ENCODE measurements around the gene TCF12.
"Not testable (repeated sequence)": the region's sequence is repeated elsewhere in the genome, so short reads cannot be mapped to it uniquely, and the experiment has no call there.

TCF12 gene

DNA sequence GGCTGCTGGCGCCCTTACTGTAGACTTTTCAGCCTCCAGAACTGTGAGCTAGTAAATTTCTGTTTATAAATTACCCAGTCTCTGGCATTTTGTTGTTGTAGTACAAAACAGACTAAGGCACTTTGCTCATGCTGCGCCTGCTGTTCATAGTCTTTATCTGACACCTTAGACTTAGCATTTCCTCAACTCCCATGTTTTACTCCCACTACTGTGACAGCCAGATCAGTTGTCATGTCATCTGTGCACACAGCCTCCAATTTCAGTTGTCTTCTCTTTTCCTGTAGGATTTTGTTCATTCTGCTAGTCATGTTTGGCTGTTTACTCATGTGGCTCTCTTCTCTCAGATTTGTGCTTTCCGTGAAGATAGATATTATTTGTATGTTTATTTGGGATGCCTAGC lies 62.0 kb downstream of the TCF12 start:
- DNase-seq: no peak

DNA sequence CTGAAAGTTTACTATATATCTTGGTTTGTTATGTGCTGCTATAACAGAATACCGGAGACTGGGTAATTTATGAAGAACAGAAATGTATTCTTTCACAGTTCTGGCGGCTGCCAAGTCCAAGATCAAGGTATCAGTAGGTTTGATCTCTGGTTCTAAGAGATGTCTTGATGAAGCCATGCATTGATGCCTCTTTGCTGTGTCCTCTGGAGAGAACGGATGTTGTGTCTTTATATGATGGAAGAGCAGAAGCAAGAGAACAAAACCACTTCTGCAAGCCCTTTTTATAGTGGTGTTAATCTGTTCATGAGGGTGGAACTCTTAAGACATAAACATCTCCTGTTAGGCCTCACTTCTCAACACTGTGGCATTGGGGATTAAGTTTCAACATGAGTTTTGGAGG lies 62.7 kb downstream of the TCF12 start:
- DNase-seq: no peak

DNA sequence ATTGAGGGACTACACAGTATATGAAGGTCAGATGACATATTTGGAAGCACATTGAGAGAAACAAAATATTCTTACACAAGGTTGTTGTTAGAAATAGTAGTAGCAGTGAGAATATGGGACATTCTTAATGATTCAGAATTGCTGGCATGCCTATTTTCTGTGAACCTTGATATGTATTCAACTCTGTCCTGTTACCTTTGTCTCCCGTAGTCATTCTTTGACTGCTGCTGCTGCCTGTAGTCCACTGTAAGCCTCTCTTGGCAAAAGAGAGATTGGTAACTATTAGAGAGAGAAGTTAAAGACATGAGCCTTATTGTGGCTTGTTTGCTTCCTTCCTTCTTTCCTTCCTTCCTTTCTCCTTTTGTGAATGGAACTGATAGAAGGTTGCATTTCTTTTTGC lies 64.5 kb downstream of the TCF12 start:
- DNase-seq: no peak

DNA sequence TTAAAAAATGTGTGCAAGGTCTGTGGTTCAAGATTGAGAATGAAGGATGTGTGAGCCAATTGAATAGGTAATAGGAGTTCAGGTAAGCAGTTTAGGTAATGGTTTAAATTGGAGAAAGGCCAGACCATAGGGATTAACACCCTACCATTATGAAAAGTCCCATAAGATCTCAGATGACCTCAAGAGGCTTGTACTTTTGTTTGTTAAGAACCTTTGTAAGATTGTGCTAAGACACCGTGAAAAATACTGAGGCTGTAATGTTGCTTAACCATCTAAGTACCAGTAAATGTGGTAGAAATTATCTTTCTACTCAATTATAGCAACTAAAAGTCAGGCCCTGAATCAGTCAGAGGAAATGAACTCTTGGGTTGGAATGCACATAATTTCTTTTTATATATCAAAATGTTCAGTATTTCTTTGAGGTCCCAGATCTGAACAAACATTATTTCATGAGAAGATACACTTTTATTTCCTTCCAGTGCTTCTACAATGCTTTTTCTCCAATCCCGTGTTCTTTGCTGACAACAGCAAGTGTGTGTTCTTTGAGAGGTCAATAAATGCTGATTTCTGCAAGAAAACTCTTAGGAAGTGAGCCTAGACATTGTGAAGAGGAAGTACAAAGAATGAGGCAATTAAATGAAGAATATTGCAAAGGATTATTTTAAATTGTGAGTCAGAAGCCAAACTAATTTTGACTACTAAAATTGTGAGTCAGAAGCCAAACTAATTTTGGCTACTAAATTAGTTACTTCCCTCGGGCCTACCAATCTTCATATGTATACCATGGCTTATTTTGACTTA lies 66.4 kb downstream of the TCF12 start:
- DNase-seq: peak; percentile 75

DNA sequence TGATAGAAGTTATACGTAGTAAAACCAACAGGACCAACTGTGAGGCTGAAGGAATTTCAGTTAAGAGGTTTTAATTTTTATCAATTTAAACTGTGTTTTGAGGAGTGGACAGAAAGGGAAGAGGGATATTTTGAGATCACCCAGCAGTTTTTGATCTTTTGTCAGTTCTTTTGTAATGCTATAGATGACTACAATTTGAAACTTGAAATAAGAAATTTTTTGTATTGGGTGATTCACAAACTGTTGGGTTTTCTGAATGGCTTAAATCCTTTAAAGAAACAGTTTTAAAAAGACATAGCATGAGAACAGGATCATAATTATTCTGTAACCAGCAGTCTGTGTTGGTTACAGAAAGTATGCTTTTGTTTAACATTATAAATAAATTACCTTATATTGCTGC lies 67.4 kb downstream of the TCF12 start:
- DNase-seq: no peak

DNA sequence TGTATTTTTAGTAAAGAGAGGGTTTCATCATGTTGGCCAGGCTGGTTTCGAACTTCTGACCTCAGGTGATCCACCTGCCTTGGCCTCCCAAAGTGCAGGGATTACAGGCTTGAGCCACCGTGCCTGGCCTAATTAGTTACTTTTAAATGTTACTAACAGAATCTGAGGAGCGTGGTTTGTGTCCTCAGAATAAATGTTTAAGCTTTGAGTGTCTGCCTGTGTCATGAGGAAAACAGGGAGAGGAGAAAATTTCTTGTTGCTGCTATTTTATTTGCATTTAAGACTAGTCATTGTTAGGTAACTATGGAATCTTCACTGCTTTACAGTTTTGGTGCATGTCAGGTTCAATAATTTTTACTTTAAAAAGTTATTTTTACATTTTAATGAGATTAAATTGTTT lies 68.8 kb downstream of the TCF12 start:
- DNase-seq: no peak

DNA sequence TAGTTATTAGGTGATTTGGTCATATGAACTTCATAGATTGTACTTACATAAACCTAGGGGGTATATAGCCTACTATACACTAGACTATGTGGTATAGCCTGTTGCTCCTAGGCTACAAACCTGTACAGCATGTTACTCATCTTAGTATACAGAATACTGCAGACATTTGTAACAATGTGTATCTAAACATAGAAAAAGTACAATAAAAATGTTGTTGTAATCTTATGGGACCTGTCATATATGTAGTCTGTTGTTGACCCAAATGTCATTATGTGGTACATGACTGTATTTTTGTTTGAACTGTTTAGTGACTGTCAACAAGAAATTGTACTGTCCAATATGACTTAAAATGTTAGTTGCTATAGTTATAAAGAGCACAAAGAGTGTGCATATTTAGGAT lies 69.8 kb downstream of the TCF12 start:
- no peak for DNase-seq

DNA sequence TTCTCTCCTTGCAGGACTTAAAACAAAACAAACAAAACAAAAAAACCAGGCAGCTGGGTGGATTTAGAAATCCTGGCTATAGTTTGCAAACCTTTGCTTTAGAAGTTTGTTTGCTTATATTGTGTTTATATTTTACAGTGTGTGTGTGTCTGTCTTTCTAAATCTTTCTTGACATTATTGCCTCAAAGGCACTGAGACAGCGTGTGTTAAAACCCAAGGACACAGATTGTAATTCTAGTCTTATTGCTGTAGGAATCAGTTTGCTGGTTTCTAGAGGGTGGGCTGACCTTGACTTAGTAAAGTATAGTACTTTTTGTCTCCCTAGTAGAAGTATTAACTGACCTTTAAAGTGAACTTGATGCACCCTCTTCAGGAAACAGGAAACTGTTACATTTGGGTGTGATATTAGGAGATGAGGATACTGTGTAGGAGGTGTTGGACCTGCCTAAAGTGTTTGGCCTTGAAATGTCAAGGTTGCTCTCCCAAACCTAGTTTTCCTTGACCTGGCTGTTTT lies 71.0 kb downstream of the TCF12 start:
- DNase-seq: no peak

DNA sequence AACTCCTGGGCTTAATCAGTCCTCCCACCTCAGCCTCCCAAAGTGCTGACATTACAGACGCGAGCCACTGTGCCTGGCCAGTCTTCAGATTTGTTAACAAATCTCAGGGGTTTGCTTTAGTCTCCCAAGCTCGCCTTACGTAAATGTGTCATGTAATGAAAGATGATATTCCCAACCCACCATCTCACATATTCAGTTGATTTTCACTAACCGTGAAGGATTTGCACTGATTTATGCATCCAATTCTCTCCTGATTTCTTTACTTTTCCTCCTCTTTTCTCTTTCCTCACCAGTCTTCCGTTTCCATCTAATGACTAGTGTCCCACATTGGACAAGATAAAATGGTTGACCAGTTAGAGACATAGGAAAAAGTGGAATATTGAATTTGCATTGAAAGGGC lies 72.6 kb downstream of the TCF12 start:
- DNase-seq: no peak

DNA sequence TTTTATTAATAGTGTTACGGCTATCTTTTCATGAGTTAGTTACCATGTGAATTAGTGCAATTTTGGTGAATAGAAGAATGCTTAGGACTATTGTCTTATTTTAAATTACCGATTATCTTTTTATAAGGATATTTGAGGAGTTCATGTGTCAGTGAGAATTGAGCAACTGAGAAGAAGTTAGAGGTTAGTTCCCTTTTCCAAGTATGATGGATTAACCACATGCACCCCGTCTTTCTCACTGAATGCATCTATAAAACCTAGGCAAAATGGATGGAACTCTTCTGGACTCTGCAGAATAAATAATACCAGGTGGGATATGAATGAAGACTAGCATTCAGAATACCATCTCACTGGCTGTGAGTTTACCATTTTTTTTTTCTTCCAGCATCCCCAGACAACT lies 74.3 kb downstream of the TCF12 start:
- no peak for DNase-seq

DNA sequence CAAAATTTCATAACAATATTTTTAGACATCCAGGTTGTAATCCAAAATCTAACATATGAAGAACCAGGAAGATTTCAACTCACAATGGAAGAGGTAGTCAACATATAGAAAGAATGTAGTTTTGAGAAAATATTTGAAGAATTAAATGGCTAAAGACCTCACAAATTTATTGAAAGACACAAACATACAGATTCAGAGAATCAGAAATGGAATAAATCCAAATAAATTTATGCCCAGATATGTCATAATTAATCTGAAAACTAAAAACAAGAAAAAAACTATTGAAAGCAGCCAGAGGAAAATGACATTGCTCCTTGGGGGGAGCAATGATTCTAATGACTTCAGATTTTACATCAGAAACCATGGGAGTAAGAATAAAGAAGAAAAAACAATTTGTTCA lies 75.8 kb downstream of the TCF12 start:
- DNase-seq: no peak

DNA sequence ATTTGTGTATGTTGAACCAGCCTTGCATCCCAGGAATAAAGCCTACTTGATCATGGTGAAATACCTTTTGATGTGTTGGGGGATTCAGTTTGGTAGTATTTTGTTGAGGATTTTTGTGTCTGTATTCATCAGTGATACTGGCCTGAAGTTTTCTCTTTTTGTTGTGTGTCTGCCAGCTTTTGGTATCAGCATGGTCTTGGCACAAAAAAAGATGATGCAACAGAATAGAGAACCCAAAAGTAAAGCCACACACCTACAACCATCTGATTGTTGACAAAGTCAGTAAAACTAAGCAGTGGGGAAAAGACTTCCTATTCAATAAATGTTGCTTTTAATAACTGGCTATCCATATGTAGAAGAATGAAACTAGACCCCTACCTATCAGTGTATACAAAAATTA lies 77.6 kb downstream of the TCF12 start:
- no peak for DNase-seq

DNA sequence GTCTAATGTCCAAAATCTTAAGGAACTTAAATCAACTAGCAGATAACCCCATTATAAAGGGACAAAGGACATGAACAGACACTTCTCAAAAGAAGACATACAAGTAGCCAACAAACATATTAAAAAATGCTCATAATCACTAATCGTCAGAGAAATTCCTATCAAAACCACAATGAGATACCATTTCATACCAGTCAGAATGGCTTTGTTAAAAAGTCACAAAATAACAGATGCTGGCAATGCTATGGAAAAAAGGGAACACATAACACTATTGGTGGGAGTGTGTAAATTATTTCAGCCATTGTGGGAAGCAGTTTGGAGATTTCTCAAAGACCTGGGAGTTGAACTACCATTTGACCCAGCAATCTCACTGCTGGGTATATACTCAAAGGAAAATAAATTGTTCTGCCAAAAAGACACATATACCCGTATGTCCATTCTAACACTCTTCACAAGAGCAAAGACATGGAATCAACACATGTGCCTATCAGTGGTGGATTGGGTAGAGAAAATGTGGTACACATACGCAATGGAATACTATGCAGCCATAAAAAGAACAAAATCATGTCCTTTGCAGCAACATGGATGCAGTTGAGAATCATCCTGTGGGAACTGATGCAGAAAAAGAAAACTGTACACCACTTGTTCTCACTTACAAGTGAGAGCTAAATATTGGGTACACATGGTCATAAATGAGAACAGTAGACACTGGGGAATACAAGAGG lies 78.5 kb downstream of the TCF12 start:
- no peak for DNase-seq

DNA sequence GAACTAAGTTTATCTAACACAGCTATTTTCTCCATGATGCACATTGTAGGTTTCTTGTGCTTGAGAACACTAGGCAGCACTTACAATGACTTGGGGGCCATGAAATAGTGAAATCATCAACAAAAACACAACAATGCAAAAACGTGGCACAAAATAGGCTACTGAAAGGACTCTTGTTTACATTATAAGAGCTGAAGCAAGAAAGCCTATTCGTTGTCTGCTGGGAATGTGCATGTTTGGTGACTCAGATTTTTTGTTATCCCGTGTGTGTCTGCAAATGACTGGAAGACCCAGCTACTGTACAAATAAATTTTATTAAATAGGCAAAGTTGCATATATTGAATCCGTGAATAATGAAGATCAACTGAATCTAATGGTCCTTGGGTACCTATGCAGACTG lies 85.0 kb downstream of the TCF12 start:
- DNase-seq: peak; percentile 69

DNA sequence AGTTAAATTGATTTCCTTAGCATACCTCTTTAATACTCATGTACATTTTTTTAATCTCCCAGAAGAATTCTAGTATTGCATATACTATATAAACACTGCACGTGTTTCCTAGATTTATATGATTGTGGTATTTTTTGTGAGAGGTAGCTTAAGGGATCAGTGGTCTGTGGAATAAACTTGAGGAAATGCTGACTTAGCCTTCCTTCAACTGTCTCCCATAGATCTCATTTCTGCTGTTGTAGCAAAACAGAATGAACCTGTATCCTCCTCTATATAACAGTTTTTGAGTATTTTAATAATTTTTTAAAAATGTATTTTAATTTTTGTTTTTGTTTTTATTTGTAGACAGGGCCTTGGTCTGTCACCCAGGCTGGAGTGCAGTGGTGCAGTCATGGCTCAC lies 86.8 kb downstream of the TCF12 start:
- no peak for DNase-seq

DNA sequence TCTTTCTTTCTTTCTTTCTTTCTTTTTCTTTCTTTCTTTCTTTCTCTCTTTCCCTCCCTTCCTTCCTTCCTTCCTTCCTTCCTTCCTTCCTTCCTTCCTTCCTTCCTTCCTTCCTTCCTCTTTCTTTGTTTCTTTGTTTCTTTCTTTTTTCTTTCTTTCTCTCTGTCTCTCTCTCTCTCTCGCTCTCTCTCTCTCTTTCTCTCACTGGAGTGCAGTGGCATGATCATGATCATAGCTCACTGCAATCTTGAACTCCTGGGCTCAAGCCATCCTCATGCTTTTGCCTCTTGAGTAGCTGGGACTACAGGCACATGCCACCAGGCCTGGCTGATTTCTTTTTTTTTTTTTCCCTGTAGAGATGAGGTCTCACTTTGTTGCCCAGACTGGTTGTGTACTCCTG lies 89.4 kb downstream of the TCF12 start:
- DNase-seq: not testable (repeated sequence)

DNA sequence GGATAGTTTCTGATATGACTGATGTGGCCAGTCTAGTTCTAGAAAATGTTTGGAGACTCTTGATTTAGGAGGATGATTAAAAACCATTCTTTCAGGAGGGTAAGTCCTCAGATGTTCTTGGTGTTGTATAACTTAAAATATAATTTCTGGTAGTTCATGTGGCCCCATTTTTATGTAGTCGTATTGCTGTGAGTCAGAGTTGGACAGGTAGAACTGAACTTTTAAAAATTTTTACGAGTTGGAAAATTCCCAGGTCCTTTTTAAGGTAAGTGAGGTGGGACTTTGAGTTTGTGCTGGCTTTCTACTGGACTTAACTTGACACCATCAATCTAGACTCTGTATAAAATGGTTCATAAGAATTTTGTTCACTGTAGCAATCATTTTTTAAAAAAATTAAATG lies 92.3 kb downstream of the TCF12 start:
- no peak for DNase-seq

DNA sequence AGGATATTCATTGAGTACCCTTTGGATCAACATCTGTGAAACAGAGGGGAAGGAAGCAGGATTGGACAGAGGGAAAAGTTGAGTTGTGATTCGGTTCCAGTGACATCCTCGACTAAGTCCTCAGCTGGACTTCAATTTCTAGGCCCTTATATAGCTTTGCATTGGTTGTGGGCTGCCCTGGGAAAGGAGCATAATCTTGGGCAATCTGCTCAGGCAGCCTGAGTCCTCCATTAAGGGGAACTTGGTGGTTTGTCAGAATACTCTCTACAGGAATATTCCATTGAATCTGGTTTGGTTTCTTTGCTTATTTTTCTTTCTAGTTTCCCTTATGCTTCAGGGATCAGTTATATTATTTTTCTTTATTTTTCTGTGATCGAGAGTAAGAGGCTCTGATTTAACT lies 94.1 kb downstream of the TCF12 start:
- DNase-seq: no peak

DNA sequence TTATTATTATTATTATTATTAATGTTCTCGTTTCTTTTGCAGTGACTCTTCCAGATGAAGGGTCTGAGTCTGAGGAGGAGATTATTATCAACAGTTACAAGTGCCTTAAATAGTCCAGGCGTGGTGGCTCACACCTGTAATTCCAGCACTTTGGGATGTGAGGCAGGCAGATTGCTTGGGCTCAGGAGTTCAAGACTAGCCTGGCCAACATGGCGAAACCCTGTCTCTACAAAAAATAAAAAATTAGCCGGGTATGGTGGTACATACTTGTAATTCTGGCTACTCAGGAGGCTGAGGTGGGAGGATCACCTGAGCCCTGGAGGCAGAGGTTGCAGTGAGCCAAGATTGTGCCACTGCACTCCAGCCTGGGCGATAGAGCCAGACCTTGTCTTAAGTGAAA lies 96.5 kb downstream of the TCF12 start:
- DNase-seq: not testable (repeated sequence)

DNA sequence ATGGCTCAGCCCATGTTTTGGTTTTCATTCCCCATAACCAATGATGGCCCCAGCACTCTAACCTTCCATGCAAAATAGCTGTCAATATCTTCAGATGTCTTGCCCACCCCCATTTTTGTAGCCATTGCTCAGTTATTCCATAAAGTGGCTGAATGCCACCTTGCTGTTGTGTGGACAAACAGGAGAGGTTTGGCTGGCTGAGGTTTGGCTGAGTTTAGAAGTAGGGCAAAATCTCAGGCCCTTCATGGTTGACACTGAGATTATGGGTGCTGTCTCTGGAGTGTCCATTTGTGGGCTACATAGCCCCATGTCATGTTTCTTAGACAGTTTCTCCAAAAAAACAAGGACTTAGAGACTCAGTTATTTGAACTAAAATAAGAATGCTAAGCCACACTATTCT lies 96.9 kb downstream of the TCF12 start:
- no peak for DNase-seq

DNA sequence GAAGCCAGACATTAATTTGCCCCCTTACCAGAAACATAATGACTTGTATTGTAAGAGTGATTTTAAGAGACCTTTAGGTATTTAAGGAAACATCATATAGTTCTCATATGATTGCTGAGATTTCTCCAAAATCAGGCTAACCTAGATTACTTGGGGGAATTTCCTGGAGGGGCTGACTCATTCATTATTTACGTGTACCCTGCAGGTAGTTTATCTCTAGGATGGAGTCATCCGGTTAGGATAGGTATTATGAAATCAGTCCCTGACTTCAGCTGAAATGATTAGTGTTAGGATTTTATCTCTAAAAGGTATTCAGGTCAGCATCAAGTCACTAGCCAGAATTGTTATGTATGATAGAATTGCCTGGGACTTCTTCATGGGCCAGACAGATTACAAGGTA lies 97.5 kb downstream of the TCF12 start:
- no peak for DNase-seq

DNA sequence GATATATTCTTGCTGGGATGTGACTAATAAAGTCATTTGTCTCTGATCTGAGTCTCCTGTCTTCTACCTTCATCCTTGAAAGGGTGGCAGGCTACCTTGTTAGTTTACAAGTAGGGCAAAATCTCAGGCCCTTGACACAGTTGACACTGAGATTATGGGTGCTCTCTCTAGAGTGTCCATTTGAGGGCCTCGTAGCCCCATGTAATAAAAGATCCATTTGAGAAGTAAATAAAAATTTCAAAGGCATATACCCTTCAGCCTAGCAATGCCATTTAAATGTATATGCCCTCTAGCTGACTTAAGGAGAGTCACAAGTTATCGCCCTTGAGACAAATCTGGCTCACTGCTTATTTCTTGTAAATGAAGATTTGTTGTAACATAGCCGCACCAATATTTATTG lies 98.6 kb downstream of the TCF12 start:
- peak; percentile 22 for DNase-seq

DNA sequence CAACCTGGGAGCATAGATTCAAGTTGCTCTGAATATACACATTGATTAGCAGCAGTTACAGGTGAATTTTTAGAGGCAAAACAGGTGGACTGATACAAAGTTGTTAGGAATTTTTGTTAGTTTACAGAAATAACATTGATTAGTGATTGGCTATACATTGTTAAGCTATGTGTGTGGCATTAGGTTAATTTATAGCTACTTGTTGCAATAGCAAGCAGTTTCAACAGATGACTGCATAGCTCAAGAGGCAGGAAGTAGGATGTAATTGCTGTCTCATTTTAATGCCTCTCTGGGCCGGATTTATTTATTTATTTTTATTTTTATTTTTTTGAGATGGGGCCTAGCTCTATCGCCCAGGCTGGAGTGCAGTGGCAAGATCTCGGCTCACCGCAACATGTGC lies 99.7 kb downstream of the TCF12 start:
- peak; percentile 20 for DNase-seq

DNA sequence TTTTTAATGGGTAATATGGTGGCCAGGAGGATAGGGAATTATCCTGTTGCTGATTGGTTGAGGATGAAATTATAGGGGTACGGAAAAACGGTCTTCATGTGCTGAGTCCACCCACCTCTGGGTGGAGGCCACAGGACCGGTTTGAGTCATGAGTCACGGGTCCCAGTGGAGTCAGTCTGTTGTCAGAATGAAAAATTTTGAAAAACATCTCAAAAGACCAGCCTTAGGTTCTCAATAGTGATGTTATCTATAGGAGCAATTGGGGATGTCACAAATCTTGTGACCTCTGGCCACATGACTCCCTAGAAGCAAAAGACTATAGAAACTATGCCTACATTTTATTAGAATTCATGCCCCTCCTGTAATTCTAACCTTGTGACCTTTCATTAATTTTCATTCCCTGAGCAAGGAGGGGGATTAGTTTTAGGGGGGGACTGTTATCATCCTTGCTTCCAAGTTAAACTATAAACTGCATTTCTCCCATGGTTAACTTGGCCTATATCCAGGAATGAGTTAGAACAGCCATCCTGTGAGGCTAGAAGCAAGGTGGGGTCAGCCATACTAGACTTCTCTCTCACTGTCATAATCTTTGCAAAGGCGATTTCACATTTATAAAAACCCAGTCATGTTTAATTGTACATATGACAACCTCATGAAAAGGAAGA lies 101.2 kb downstream of the TCF12 start:
- no peak for DNase-seq

Measured in fibroblast of skin of right quadriceps (primary cell).